ENCODE data around the gene KIAA1217.

KIAA1217 gene

GRCh38 chr10:24370877-24371276 is 161.9 kb downstream of the KIAA1217 start:
- DNase-seq (ENCODE audit: low read depth), result no peak

- DNase-seq (ENCODE audit: low read depth), result no peak
These were observed 162.5 kb downstream of the KIAA1217 start for GRCh38 chr10:24371396-24371795.

- no peak for DNase-seq (ENCODE audit: low read depth)
These were observed 165.4 kb downstream of the KIAA1217 start for GRCh38 chr10:24374134-24374915.

- no peak for DNase-seq (ENCODE audit: low read depth)
These were observed 166.6 kb downstream of the KIAA1217 start for GRCh38 chr10:24375510-24375909.

GRCh38 chr10:24376731-24377130 is 167.8 kb downstream of the KIAA1217 start:
- no peak for DNase-seq (ENCODE audit: low read depth)

GRCh38 chr10:24378126-24378920 is 169.4 kb downstream of the KIAA1217 start:
- no peak for DNase-seq (ENCODE audit: low read depth)

GRCh38 chr10:24381235-24382010 is 172.5 kb downstream of the KIAA1217 start:
- DNase-seq (ENCODE audit: low read depth), result no peak

- DNase-seq (ENCODE audit: low read depth), result no peak
These were observed 173.1 kb downstream of the KIAA1217 start for GRCh38 chr10:24382045-24382444.

GRCh38 chr10:24382596-24382978 is 173.6 kb downstream of the KIAA1217 start:
- DNase-seq (ENCODE audit: low read depth), result no peak

- DNase-seq (ENCODE audit: low read depth), result no peak
These were observed 174.2 kb downstream of the KIAA1217 start for GRCh38 chr10:24382979-24383663.

- no peak for DNase-seq (ENCODE audit: low read depth)
These were observed 174.8 kb downstream of the KIAA1217 start for GRCh38 chr10:24383681-24384106.

- no peak for DNase-seq (ENCODE audit: low read depth)
These were observed 176.0 kb downstream of the KIAA1217 start for GRCh38 chr10:24384954-24385353.

GRCh38 chr10:24385776-24386175 is 176.8 kb downstream of the KIAA1217 start:
- DNase-seq (ENCODE audit: low read depth), result no peak

GRCh38 chr10:24390146-24390700 is 181.3 kb downstream of the KIAA1217 start:
- no peak for DNase-seq (ENCODE audit: low read depth)

GRCh38 chr10:24390746-24391145 is 181.8 kb downstream of the KIAA1217 start:
- DNase-seq (ENCODE audit: low read depth), result no peak

GRCh38 chr10:24393201-24393600 is 184.3 kb downstream of the KIAA1217 start:
- DNase-seq (ENCODE audit: low read depth), result no peak

- DNase-seq (ENCODE audit: low read depth), result no peak
These were observed 185.7 kb downstream of the KIAA1217 start for GRCh38 chr10:24394461-24395190.

- no peak for DNase-seq (ENCODE audit: low read depth)
These were observed 187.5 kb downstream of the KIAA1217 start for GRCh38 chr10:24396396-24396795.

- no peak for DNase-seq (ENCODE audit: low read depth)
These were observed 188.7 kb downstream of the KIAA1217 start for GRCh38 chr10:24397662-24398061.

- no peak for DNase-seq (ENCODE audit: low read depth)
These were observed 195.6 kb downstream of the KIAA1217 start for GRCh38 chr10:24404567-24404966.

- no peak for DNase-seq (ENCODE audit: low read depth)
These were observed 196.7 kb downstream of the KIAA1217 start for GRCh38 chr10:24405635-24406034.

Measured in stimulated activated CD4-positive, alpha-beta T cell treated with anti-CD3 and anti-CD28 coated beads, Interleukin-2, amount 100 ng/mL, for 4 hours (primary cell).